Measurements from ENCODE around the gene C6orf89. TPM values are rescaled to one million over a fixed set of nuclear protein-coding genes. Genes with fewer than 3 reads are reported as not detected.

Gene C6orf89
- total and polyA plus RNA-seq, 2 of the 13 experiments (the other 11 are each of a cell fraction or from before 2014, with no cell fraction given): 22.1 to 32.2 TPM

- TF ChIP-seq ZBED4 (CRISPR knock-in tag; IDR thresholded peaks at IDR 0.05; ENCODE audit: borderline replicate concordance) (no peak), HMG20A (CRISPR knock-in tag; IDR thresholded peaks at IDR 0.05; ENCODE audit: borderline replicate concordance) (0 out of 2 replicates have a peak, but pooled peaks have one; percentile 29), MAZ (IDR thresholded peaks at IDR 0.05; ENCODE audit: borderline replicate concordance, low read depth, low read length) (no peak), MAZ (CRISPR knock-in tag; IDR thresholded peaks at IDR 0.05; ENCODE audit: low read depth) (no peak), TEAD3 (CRISPR knock-in tag; optimal IDR thresholded peaks at IDR 0.05; ENCODE audit: borderline replicate concordance) (peak; percentile 26), PRDM15 (CRISPR knock-in tag; IDR thresholded peaks at IDR 0.05) (peak; percentile 43; the same call in 1 of the 2 replicates), ZNF331 (CRISPR knock-in tag; IDR thresholded peaks at IDR 0.05) (0 out of 2 replicates have a peak, but pooled peaks have one; percentile 43), HDAC2 (CRISPR knock-in tag; IDR thresholded peaks at IDR 0.05) (peak; percentile 22; the same call in 1 of the 2 replicates), SIN3A (IDR thresholded peaks at IDR 0.05; ENCODE audit: borderline replicate concordance, low read depth, low read length) (peak; percentile 41; the same call in 1 of the 2 replicates), SOX13 (IDR thresholded peaks at IDR 0.05) (no peak), SOX13 (CRISPR knock-in tag; conservative IDR thresholded peaks at IDR 0.05 in 1 of 2, IDR thresholded peaks at IDR 0.05 in 1 of 2) (peak in 1 of 2 experiments; percentile 24; a peak in 1 of 4 replicates), MTF2 (CRISPR knock-in tag; IDR thresholded peaks at IDR 0.05; ENCODE audit: borderline replicate concordance) (no peak), SP5 (CRISPR knock-in tag; IDR thresholded peaks at IDR 0.05; ENCODE audit: borderline replicate concordance, low read depth) (peak; percentile 87)
- TF ChIP-seq, protein P1, sequence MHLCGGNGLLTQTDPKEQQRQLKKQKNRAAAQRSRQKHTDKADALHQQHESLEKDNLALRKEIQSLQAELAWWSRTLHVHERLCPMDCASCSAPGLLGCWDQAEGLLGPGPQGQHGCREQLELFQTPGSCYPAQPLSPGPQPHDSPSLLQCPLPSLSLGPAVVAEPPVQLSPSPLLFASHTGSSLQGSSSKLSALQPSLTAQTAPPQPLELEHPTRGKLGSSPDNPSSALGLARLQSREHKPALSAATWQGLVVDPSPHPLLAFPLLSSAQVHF (CRISPR knock-in tag; IDR thresholded peaks at IDR 0.05): no peak
- TF ChIP-seq, protein P2, sequence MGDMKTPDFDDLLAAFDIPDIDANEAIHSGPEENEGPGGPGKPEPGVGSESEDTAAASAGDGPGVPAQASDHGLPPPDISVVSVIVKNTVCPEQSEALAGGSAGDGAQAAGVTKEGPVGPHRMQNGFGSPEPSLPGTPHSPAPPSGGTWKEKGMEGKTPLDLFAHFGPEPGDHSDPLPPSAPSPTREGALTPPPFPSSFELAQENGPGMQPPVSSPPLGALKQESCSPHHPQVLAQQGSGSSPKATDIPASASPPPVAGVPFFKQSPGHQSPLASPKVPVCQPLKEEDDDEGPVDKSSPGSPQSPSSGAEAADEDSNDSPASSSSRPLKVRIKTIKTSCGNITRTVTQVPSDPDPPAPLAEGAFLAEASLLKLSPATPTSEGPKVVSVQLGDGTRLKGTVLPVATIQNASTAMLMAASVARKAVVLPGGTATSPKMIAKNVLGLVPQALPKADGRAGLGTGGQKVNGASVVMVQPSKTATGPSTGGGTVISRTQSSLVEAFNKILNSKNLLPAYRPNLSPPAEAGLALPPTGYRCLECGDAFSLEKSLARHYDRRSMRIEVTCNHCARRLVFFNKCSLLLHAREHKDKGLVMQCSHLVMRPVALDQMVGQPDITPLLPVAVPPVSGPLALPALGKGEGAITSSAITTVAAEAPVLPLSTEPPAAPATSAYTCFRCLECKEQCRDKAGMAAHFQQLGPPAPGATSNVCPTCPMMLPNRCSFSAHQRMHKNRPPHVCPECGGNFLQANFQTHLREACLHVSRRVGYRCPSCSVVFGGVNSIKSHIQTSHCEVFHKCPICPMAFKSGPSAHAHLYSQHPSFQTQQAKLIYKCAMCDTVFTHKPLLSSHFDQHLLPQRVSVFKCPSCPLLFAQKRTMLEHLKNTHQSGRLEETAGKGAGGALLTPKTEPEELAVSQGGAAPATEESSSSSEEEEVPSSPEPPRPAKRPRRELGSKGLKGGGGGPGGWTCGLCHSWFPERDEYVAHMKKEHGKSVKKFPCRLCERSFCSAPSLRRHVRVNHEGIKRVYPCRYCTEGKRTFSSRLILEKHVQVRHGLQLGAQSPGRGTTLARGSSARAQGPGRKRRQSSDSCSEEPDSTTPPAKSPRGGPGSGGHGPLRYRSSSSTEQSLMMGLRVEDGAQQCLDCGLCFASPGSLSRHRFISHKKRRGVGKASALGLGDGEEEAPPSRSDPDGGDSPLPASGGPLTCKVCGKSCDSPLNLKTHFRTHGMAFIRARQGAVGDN (CRISPR knock-in tag; IDR thresholded peaks at IDR 0.05): peak; percentile 48; the same call in 1 of the 2 replicates
Measured at GRCh38 chr6:36848658-36849441, 36.9 kb upstream of the C6orf89 start (continued).

All from HepG2 (cell line).